HG03460 (cell line): ENCODE measurements around the gene ALOX12B.
A peak's percentile ranks its signal among the peaks of the same experiment; 100 is the strongest.
"Not testable (repeated sequence)": the region's sequence is repeated elsewhere in the genome, so short reads cannot be mapped to it uniquely, and the experiment has no call there.

Experiments
- ATAC-seq: cut with Tn5 transposase; IDR thresholded peaks from one replicate; pipeline ENCODE4 v1.9.1; 2021; ENCODE audit not compliant: unreplicated experiment

Gene ALOX12B

GRCh38 chr17:8119581-8120519 lies 32.3 kb upstream of the ALOX12B start:
- peak; percentile 26 for ATAC-seq

- peak; percentile 38 for ATAC-seq
These were observed 31.5 kb upstream of the ALOX12B start for GRCh38 chr17:8118769-8119580.

- no peak for ATAC-seq
These were observed 30.7 kb upstream of the ALOX12B start, which contains the start of gene ALOXE3 for GRCh38 chr17:8117980-8118768. Gene ALOXE3 (minus strand): TSS chr17:8118514. CDS start chr17:8117990, 524 bp downstream.

GRCh38 chr17:8117367-8117979 lies 30.0 kb upstream of the ALOX12B start:
- ATAC-seq = no peak

- no peak for ATAC-seq
These were observed 29.3 kb upstream of the ALOX12B start for GRCh38 chr17:8116776-8117175.

- ATAC-seq = no peak
These were observed 23.4 kb upstream of the ALOX12B start for GRCh38 chr17:8110907-8111306.

- ATAC-seq = no peak
These were observed 22.9 kb upstream of the ALOX12B start for GRCh38 chr17:8110456-8110804.

- no peak for ATAC-seq
These were observed 22.3 kb upstream of the ALOX12B start for GRCh38 chr17:8109661-8110455.

GRCh38 chr17:8108972-8109660 lies 21.6 kb upstream of the ALOX12B start:
- ATAC-seq = no peak

- not testable (repeated sequence) for ATAC-seq
These were observed 19.5 kb upstream of the ALOX12B start for GRCh38 chr17:8106980-8107379.

GRCh38 chr17:8105957-8106398 lies 18.5 kb upstream of the ALOX12B start:
- no peak for ATAC-seq

- ATAC-seq = no peak
These were observed 17.4 kb upstream of the ALOX12B start for GRCh38 chr17:8104911-8105310.

GRCh38 chr17:8103549-8103948 lies 16.0 kb upstream of the ALOX12B start:
- no peak for ATAC-seq

GRCh38 chr17:8101721-8102120 lies 14.2 kb upstream of the ALOX12B start:
- ATAC-seq = no peak

GRCh38 chr17:8100763-8101162 lies 13.2 kb upstream of the ALOX12B start:
- no peak for ATAC-seq

- ATAC-seq = no peak
These were observed 12.6 kb upstream of the ALOX12B start for GRCh38 chr17:8100111-8100510.

- no peak for ATAC-seq
These were observed 9.0 kb upstream of the ALOX12B start for GRCh38 chr17:8096541-8096940.

GRCh38 chr17:8095361-8095760 lies 7.8 kb upstream of the ALOX12B start:
- no peak for ATAC-seq

- peak; percentile 65 for ATAC-seq
These were observed 3.6 kb upstream of the ALOX12B start for GRCh38 chr17:8091033-8091687.
